PC-9 (cell line): ENCODE results near the gene USP2. TPM values are rescaled to one million over a fixed set of nuclear protein-coding genes. Genes with fewer than 3 reads are reported as not detected.

Experiments
- BruUV-seq: library from RNA; stranded (reverse); fragments of 400-500 nt; replicated peaks from 2 replicates; lab custom pipeline; 2021; lab: Mats Ljungman, UMichigan
- CTCF ChIA-PET: fragments of 300-600 bp; sonication (Branson Sonifier 250); formaldehyde crosslinking; loops from one replicate; lab custom pipeline; 2022; ENCODE audit warnings: antibody characterized with exemption; lab: Charles Lee
- POLR2A ChIA-PET: fragments of 300-600 bp; sonication (Branson Sonifier 250); formaldehyde crosslinking; loops from one replicate; lab custom pipeline; 2022; ENCODE audit warnings: antibody characterized with exemption; ENCODE audit not compliant: unreplicated experiment; lab: Charles Lee
- DNase-seq, 2 experiments: peaks; one replicate each; pipeline versions ENCODE4 v3.0.0 to v3.0.0-alpha.2; 2015 to 2022; ENCODE audit warnings: mixed read lengths in 1 of 2
- H2AFZ ChIP-seq: fragments of 200-600 bp; sonication (generic); 2 replicates; pipeline ENCODE4 v1.8.1; 2017; ENCODE audit warnings: antibody characterized with exemption
- H3F3A ChIP-seq: fragments of 200-600 bp; sonication (generic); 2 replicates; pipeline ENCODE4 v1.8.1; 2017; ENCODE audit warnings: antibody characterized with exemption, mild to moderate bottlenecking, low read depth; ENCODE audit not compliant: insufficient read depth
- H3K27ac ChIP-seq: fragments of 200-600 bp; sonication (generic); 2 replicates; pipeline ENCODE4 v1.6.1; 2016; ENCODE audit warnings: mixed run types
- H3K27me3 ChIP-seq: fragments of 200-600 bp; sonication (generic); 2 replicates; pipeline ENCODE4 v1.6.1; 2016; ENCODE audit warnings: low read depth, mixed run types; ENCODE audit not compliant: insufficient read depth
- H3K36me3 ChIP-seq: fragments of 200-600 bp; sonication (generic); 2 replicates; pipeline ENCODE4 v1.6.1; 2016; ENCODE audit warnings: low read depth, mixed run types
- H3K4me1 ChIP-seq: fragments of 200-600 bp; sonication (generic); replicated peaks from 2 replicates; pipeline ENCODE4 v1.6.1; 2016; ENCODE audit warnings: mixed run types; ENCODE audit not compliant: insufficient read depth
- H3K4me2 ChIP-seq: fragments of 200-600 bp; sonication (generic); 2 replicates; pipeline ENCODE4 v1.6.1; 2017; ENCODE audit warnings: mixed run types
- H3K4me3 ChIP-seq: fragments of 200-600 bp; sonication (generic); 2 replicates; pipeline ENCODE4 v1.6.1; 2016; ENCODE audit warnings: mixed run types
- H3K79me2 ChIP-seq: fragments of 200-600 bp; sonication (generic); 2 replicates; pipeline ENCODE4 v1.6.1; 2017; ENCODE audit warnings: low read depth, mixed run types
- H3K9me2 ChIP-seq: fragments of 200-600 bp; sonication (generic); 2 replicates; pipeline ENCODE4 v1.8.1; 2017; ENCODE audit warnings: mild to moderate bottlenecking; ENCODE audit not compliant: insufficient read depth
- H3K9me3 ChIP-seq: fragments of 200-600 bp; sonication (generic); 2 replicates; pipeline ENCODE4 v1.8.1; 2016; ENCODE audit warnings: low read depth; ENCODE audit not compliant: insufficient read depth
- H4K20me1 ChIP-seq: fragments of 200-600 bp; sonication (generic); 2 replicates; pipeline ENCODE4 v1.8.1; 2017; ENCODE audit not compliant: insufficient read depth
- EZH2 ChIP-seq: fragments of 200-600 bp; sonication (generic); IDR thresholded peaks from 2 replicates; pipeline ENCODE4 v1.8.0; 2017; ENCODE audit warnings: antibody characterized with exemption, low read depth
- intact Hi-C: fragments of 100-400 bp; cut with micrococcal nuclease; formaldehyde crosslinking; loops from one replicate; pipeline ENCODE4 v1.10.0; 2022; ENCODE audit not compliant: unreplicated experiment
- total RNA-seq: library from RNA; stranded (reverse); gene quantifications from 2 replicates; pipeline ENCODE4 v1.2.3, GENCODE V29; 2021
- TF ChIP-seq, protein P1 (sequence below): fragments of 200-600 bp; sonication (generic); conservative IDR thresholded peaks from 2 replicates; pipeline ENCODE4 v1.6.1; 2017; ENCODE audit warnings: mixed run types, antibody characterized with exemption, mild to moderate bottlenecking, moderate library complexity

USP2 gene
- total RNA-seq, 1 experiment from 2014 or later = 2.1 TPM

DNA sequence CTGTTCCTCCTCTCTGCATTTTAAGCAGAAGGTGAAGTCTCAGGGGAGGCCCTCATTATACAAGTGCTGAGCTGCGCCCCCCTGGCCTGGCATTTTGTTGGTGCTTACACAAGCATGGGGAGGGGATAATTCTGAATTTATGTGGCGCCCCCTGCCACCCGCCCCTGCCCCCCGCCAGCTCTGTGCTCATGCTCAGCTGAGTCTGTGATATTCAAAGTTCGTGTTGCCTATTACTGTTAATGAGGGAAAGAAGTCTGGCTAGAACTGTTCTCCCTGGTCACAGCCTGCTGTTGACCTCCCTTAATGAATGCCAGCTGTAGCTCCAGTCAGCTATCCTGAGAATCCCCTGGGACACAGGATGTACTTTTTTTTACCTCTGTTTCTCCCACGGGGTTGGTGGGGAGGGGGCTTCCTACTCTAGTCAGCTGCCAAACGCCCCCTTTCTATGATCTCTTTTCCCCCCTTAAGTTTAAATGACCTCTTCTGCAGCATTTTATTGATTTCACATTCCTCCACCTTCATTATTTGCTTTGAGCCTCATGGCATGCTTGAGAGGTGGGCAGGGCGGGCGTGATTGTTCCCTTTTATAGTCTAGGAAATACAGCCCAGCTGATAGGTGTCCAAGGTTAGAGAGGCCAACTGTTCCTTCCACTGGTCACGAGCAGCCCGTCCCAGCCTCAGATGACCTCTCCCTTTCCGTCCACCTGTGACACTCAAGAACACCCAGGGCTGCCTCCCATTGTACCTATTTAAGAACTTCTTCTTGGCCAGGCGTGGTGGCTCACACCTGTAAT is 12.2 kb downstream of the USP2 start:
- no peaks in the 10 kb centered on the region for H3K79me2 ChIP-seq
- H4K20me1 ChIP-seq = no peaks in the 10 kb centered on the region
- H3K9me3 ChIP-seq = no peaks in the 10 kb centered on the region
- intact Hi-C loops = loop anchor here (10.0 kb wide), 1 partner anchor 755 kb away; no protein-coding TSS in a partner anchor
- H3K9me2 ChIP-seq = no peaks in the 10 kb centered on the region
- no peaks in the 10 kb centered on the region for H3K27me3 ChIP-seq
- no peak for DNase-seq
- no peak overlapping the region for H3K4me3 ChIP-seq
- TF ChIP-seq, protein P1, sequence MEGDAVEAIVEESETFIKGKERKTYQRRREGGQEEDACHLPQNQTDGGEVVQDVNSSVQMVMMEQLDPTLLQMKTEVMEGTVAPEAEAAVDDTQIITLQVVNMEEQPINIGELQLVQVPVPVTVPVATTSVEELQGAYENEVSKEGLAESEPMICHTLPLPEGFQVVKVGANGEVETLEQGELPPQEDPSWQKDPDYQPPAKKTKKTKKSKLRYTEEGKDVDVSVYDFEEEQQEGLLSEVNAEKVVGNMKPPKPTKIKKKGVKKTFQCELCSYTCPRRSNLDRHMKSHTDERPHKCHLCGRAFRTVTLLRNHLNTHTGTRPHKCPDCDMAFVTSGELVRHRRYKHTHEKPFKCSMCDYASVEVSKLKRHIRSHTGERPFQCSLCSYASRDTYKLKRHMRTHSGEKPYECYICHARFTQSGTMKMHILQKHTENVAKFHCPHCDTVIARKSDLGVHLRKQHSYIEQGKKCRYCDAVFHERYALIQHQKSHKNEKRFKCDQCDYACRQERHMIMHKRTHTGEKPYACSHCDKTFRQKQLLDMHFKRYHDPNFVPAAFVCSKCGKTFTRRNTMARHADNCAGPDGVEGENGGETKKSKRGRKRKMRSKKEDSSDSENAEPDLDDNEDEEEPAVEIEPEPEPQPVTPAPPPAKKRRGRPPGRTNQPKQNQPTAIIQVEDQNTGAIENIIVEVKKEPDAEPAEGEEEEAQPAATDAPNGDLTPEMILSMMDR = no peak
- no peak for TF ChIP-seq EZH2
- BruUV-seq = no TSS peak
- peak overlapping the region; percentile 32 for H3K4me2 ChIP-seq
- ChIA-PET CTCF (interaction anchor here (0.5 to 1.5 kb wide), 5 partner anchors 8 to 924 kb away, joined by 3 to 5 read pairs (median 3); no protein-coding TSS in a partner anchor), POLR2A (interaction anchor here (0.7 kb wide), 1 partner anchor 231 kb away, joined by 5 read pairs; no protein-coding TSS in a partner anchor)
- no peak overlapping the region for H2AFZ ChIP-seq
- peaks cover 5% of the 10 kb centered on the region for H3F3A ChIP-seq
- no peaks in the 10 kb centered on the region for H3K36me3 ChIP-seq
- H3K27ac ChIP-seq = no peak overlapping the region
- H3K4me1 ChIP-seq = peaks cover 21% of the 10 kb centered on the region

GRCh38 chr11:119368121-119369034 is 13.1 kb downstream of the USP2 start:
- no peak overlapping the region for H3K27ac ChIP-seq
- H3K4me3 ChIP-seq = no peak overlapping the region
- TF ChIP-seq, protein P1 = no peak
- TF ChIP-seq EZH2 = no peak
- H4K20me1 ChIP-seq = no peaks in the 10 kb centered on the region
- no peaks in the 10 kb centered on the region for H3K9me2 ChIP-seq
- no peaks in the 10 kb centered on the region for H3K9me3 ChIP-seq
- intact Hi-C loops = loop anchor here (10.0 kb wide), 1 partner anchor 756 kb away; no protein-coding TSS in a partner anchor
- H2AFZ ChIP-seq = no peak overlapping the region
- peaks cover 5% of the 10 kb centered on the region; the same call in 1 of the 2 replicates for H3F3A ChIP-seq
- DNase-seq = peak; percentile 67 to 70
- no peaks in the 10 kb centered on the region for H3K27me3 ChIP-seq
- BruUV-seq = no TSS peak
- no peaks in the 10 kb centered on the region for H3K79me2 ChIP-seq
- H3K4me2 ChIP-seq = peak overlapping the region; percentile 32
- ChIA-PET CTCF (interaction anchor here (0.6 to 1.3 kb wide), 4 partner anchors 22 to 87 kb away, joined by 3 to 5 read pairs (median 3); no protein-coding TSS in a partner anchor), POLR2A (interaction anchor here (0.7 kb wide), 1 partner anchor 231 kb away, joined by 5 read pairs; no protein-coding TSS in a partner anchor)
- H3K4me1 ChIP-seq = peaks cover 22% of the 10 kb centered on the region
- no peaks in the 10 kb centered on the region for H3K36me3 ChIP-seq

GRCh38 chr11:119367661-119368120 is 13.8 kb downstream of the USP2 start:
- Histone ChIP-seq H2AFZ (no peak overlapping the region), H3K4me1 (peaks cover 22% of the 10 kb centered on the region), H3K9me2 (no peaks in the 10 kb centered on the region), H3K9me3 (no peaks in the 10 kb centered on the region), H3K4me2 (no peak overlapping the region), H3F3A (peaks cover 8% of the 10 kb centered on the region; the same call in 1 of the 2 replicates), H4K20me1 (no peaks in the 10 kb centered on the region), H3K27me3 (no peaks in the 10 kb centered on the region), H3K4me3 (no peak overlapping the region), H3K36me3 (no peaks in the 10 kb centered on the region), H3K79me2 (no peaks in the 10 kb centered on the region), H3K27ac (no peak overlapping the region)
- ChIA-PET CTCF (interaction anchor here (0.6 to 0.7 kb wide), 3 partner anchors 21 to 87 kb away, joined by 3 to 5 read pairs (median 3); no protein-coding TSS in a partner anchor), POLR2A (no interaction called here)
- intact Hi-C loops = loop anchor here (10.0 kb wide), 1 partner anchor 757 kb away; no protein-coding TSS in a partner anchor
- TF ChIP-seq EZH2 = no peak
- TF ChIP-seq, protein P1 = no peak
- no peak for DNase-seq
- BruUV-seq = no TSS peak
